ENCODE measurements around the gene AHCTF1. TPM values are rescaled to one million over a fixed set of nuclear protein-coding genes. Genes with fewer than 3 reads are reported as not detected.

Gene AHCTF1
- total RNA-seq, 6 experiments from 2014 or later = 10.3 to 23.4 (median 14.9) TPM

DNA sequence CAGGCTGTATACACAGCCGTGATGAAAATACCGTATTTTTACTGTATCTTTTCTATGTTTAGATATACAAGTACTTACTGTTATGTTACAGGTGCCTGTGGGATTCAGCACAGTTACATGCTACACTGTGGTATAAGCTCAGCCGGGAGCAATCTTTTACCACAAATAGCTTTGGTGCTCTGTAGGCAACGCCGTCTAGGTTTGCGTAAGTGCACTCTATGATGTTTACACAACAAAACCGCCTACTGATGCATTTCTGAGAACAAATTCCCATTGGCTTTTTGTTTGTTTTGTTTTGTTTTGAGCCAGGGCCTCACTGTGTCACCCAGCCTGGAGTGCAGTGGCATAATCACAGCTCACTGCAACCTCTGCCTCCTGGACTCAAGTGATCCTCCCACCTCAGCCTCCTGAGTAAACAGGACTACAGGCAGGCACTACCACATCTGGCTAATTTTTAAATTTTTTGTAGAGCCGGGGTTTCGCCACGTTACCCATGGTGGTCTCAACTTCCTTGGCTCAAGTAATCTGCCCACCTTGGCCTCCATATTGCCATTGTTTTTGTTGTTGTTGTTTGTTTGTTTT is 126.5 kb downstream of the AHCTF1 start:
- no peaks in the 10 kb centered on the region for H3K27me3 ChIP-seq
- WGBS (ENCODE audit: insufficient coverage, low coverage, low lambda C conversion rate, missing lambda C conversion rate) = 64% methylated on average over 10 of the region's 10 CpGs
- ATAC-seq (peak in 1 of 4 donors; percentile 45), DNase-seq (no peak)
- H3K36me3 ChIP-seq = no peaks in the 10 kb centered on the region
- no peaks in the 10 kb centered on the region for H3K9me3 ChIP-seq
- H3K4me1 ChIP-seq = peaks cover 0 to 7% (median 0%) of the 10 kb centered on the region in 4 donors
- H3K27ac ChIP-seq = no peak overlapping the region
- no peak overlapping the region for H3K4me3 ChIP-seq
- intact Hi-C loops (cut with DNase I) = no loop called here
- TF ChIP-seq POLR2A (IDR thresholded peaks at IDR 0.05) = no peak
- TF ChIP-seq, protein P1, sequence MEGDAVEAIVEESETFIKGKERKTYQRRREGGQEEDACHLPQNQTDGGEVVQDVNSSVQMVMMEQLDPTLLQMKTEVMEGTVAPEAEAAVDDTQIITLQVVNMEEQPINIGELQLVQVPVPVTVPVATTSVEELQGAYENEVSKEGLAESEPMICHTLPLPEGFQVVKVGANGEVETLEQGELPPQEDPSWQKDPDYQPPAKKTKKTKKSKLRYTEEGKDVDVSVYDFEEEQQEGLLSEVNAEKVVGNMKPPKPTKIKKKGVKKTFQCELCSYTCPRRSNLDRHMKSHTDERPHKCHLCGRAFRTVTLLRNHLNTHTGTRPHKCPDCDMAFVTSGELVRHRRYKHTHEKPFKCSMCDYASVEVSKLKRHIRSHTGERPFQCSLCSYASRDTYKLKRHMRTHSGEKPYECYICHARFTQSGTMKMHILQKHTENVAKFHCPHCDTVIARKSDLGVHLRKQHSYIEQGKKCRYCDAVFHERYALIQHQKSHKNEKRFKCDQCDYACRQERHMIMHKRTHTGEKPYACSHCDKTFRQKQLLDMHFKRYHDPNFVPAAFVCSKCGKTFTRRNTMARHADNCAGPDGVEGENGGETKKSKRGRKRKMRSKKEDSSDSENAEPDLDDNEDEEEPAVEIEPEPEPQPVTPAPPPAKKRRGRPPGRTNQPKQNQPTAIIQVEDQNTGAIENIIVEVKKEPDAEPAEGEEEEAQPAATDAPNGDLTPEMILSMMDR (IDR thresholded peaks at IDR 0.05) = no peak

DNA sequence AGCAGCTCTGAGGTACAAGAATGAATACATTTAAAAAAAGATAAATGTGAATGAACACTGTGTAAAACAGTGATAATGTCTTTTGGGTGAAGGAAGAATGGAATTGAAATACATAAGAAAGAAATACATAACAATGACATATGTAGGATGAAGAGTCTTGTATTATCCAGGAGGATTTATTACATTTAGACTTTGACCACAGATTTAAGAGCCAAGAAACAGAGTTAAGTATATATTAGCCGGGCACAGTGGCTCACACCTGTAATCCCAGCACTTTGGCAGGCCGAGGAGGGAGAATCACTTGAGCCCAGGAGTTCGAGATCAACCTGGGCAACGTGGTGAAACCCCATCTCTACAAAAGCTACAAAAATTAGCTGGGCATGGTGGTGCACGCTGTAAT is 127.9 kb downstream of the AHCTF1 start:
- ATAC-seq (no peak), DNase-seq (peak in 1 of 3 donors; percentile 5)
- no peaks in the 10 kb centered on the region for H3K9me3 ChIP-seq
- TF ChIP-seq, protein P1 (IDR thresholded peaks at IDR 0.05) = no peak
- TF ChIP-seq POLR2A (IDR thresholded peaks at IDR 0.05) = no peak
- no peak overlapping the region for H3K4me3 ChIP-seq
- no peak overlapping the region for H3K27ac ChIP-seq
- intact Hi-C loops (cut with DNase I) = no loop called here
- peaks cover 0 to 7% (median 0%) of the 10 kb centered on the region in 4 donors for H3K4me1 ChIP-seq
- 92% methylated on average over 2 of the region's 5 CpGs for WGBS (ENCODE audit: insufficient coverage, low coverage, low lambda C conversion rate, missing lambda C conversion rate)
- no peaks in the 10 kb centered on the region for H3K36me3 ChIP-seq
- no peaks in the 10 kb centered on the region for H3K27me3 ChIP-seq

GRCh38 chr1:246803373-246803772 is 128.4 kb downstream of the AHCTF1 start:
- 89% methylated on average over 6 of the region's 6 CpGs for WGBS (ENCODE audit: insufficient coverage, low coverage, low lambda C conversion rate, missing lambda C conversion rate)
- Histone ChIP-seq H3K36me3 (no peaks in the 10 kb centered on the region), H3K27me3 (no peaks in the 10 kb centered on the region), H3K4me1 (peaks cover 0 to 7% (median 0%) of the 10 kb centered on the region in 4 donors), H3K9me3 (no peaks in the 10 kb centered on the region), H3K4me3 (no peak overlapping the region), H3K27ac (no peak overlapping the region)
- ATAC-seq (no peak), DNase-seq (peak in 1 of 3 donors; percentile 6)
- intact Hi-C loops (cut with DNase I) = no loop called here
- TF ChIP-seq, protein P1 (IDR thresholded peaks at IDR 0.05) = no peak
- no peak for TF ChIP-seq POLR2A (IDR thresholded peaks at IDR 0.05)

GRCh38 chr1:246801241-246802020 is 130.3 kb downstream of the AHCTF1 start:
- TF ChIP-seq POLR2A (IDR thresholded peaks at IDR 0.05) = no peak
- TF ChIP-seq, protein P1 (IDR thresholded peaks at IDR 0.05) = no peak
- Histone ChIP-seq H3K36me3 (no peaks in the 10 kb centered on the region), H3K4me1 (peaks cover 0 to 7% (median 0%) of the 10 kb centered on the region in 4 donors), H3K9me3 (no peaks in the 10 kb centered on the region), H3K27me3 (no peaks in the 10 kb centered on the region), H3K27ac (no peak overlapping the region), H3K4me3 (no peak overlapping the region)
- intact Hi-C loops (cut with DNase I) = no loop called here
- ATAC-seq = peak in 3 of 4 donors; percentile 58 to 72 (median 70)
- peak in 1 of 3 donors; percentile 16 for DNase-seq
- 31% methylated on average over 7 of the region's 11 CpGs for WGBS (ENCODE audit: insufficient coverage, low coverage, low lambda C conversion rate, missing lambda C conversion rate)

Data from right lobe of liver (tissue), 6 donors.